Caco-2 (cell line): Measurements from ENCODE around the gene GCSH. TPM values are rescaled to one million over a fixed set of nuclear protein-coding genes. Genes with fewer than 3 reads are reported as not detected.

Experiments
- BruUV-seq: library from RNA; stranded (reverse); fragments of 400-500 nt; replicated peaks from 2 replicates; lab custom pipeline; 2021; lab: Mats Ljungman, UMichigan
- CTCF ChIA-PET: fragments of 300-600 bp; sonication (Branson Sonifier 250); formaldehyde crosslinking; loops from one replicate; lab custom pipeline; 2022; ENCODE audit warnings: antibody characterized with exemption; lab: Charles Lee
- POLR2A ChIA-PET: fragments of 300-600 bp; sonication (Branson Sonifier 250); formaldehyde crosslinking; loops from one replicate; lab custom pipeline; 2022; ENCODE audit warnings: antibody characterized with exemption; lab: Charles Lee
- DNase-seq, 2 experiments: peaks; one replicate each; pipeline versions ENCODE4 v3.0.0 to v3.0.0-alpha.2; 2020 to 2022
- H3K27me3 ChIP-seq: replicated peaks from 2 replicates; pipeline ENCODE4 v1.6.0; 2011; ENCODE audit warnings: low read length; ENCODE audit not compliant: control insufficient read depth, insufficient read depth
- H3K36me3 ChIP-seq: 2 replicates; pipeline ENCODE4 v1.5.1; 2011; ENCODE audit warnings: low read length; ENCODE audit not compliant: control insufficient read depth, insufficient read depth
- H3K4me1 ChIP-seq: fragments of 250-450 bp; sonication (Bioruptor Pico); 2 replicates; pipeline ENCODE4 v1.5.1; 2020; ENCODE audit warnings: mild to moderate bottlenecking
- H3K4me3 ChIP-seq: 2 replicates; pipeline ENCODE4 v1.5.1; 2011; ENCODE audit warnings: low read depth, mild to moderate bottlenecking, control low read depth, low read length
- H3K9me3 ChIP-seq: fragments of 250-450 bp; sonication (Bioruptor Pico); 2 replicates; pipeline ENCODE4 v1.5.1; 2020; ENCODE audit warnings: mild to moderate bottlenecking, moderate library complexity
- H3K27ac Mint-ChIP-seq: one replicate; pipeline ENCODE4 v1.8.0; 2022; ENCODE audit warnings: mixed read lengths; ENCODE audit not compliant: unreplicated experiment
- H3K27me3 Mint-ChIP-seq: one replicate; pipeline ENCODE4 v1.8.0; 2022; ENCODE audit warnings: mixed read lengths; ENCODE audit not compliant: insufficient read depth, unreplicated experiment
- H3K36me3 Mint-ChIP-seq: one replicate; pipeline ENCODE4 v1.8.0; 2022; ENCODE audit warnings: mild to moderate bottlenecking, mixed read lengths; ENCODE audit not compliant: insufficient read depth, unreplicated experiment
- H3K4me1 Mint-ChIP-seq: one replicate; pipeline ENCODE4 v1.8.0; 2022; ENCODE audit warnings: low read depth, mixed read lengths; ENCODE audit not compliant: unreplicated experiment
- H3K4me3 Mint-ChIP-seq: one replicate; pipeline ENCODE4 v1.8.0; 2022; ENCODE audit warnings: mild to moderate bottlenecking, moderate library complexity, mixed read lengths; ENCODE audit not compliant: unreplicated experiment
- H3K9me3 Mint-ChIP-seq: one replicate; pipeline ENCODE4 v1.8.0; 2022; ENCODE audit warnings: mixed read lengths; ENCODE audit not compliant: unreplicated experiment
- CTCF ChIP-seq, 2 experiments: fragments of 200-600 bp in 1 of 2; IDR thresholded peaks; 1 replicate in 1 of 2; 2 replicates in 1 of 2; pipeline versions ENCODE4 v1.5.1 to v1.8.0; 2011 to 2022; ENCODE audit warnings: antibody characterized with exemption in 1 of 2, control low read depth in 1 of 2, inconsistent platforms in 1 of 2, low read depth in 1 of 2, low read length in 1 of 2, mild to moderate bottlenecking in 1 of 2, moderate library complexity in 1 of 2; ENCODE audit not compliant: insufficient read depth in 1 of 2, severe bottlenecking in 1 of 2, unreplicated experiment in 1 of 2
- intact Hi-C: fragments of 100-400 bp; cut with micrococcal nuclease; formaldehyde crosslinking; loops from one replicate; pipeline ENCODE4 v1.10.0; 2022; ENCODE audit not compliant: unreplicated experiment
- total RNA-seq: library from RNA; stranded (reverse); gene quantifications from 2 replicates; pipeline ENCODE4 v1.2.3, GENCODE V29; 2022

Gene GCSH
- total RNA-seq, 1 experiment from 2014 or later = 115 TPM

- H3K27me3 Mint-ChIP-seq = no peaks in the 10 kb centered on the region
These were observed 30.9 kb upstream of the GCSH start for GRCh38 chr16:81127051-81127450.

GRCh38 chr16:81123092-81123852 is 27.1 kb upstream of the GCSH start:
- ChIA-PET POLR2A (no interaction called here), CTCF (no interaction called here)
- H3K9me3 Mint-ChIP-seq = no peaks in the 10 kb centered on the region
- no peak for TF ChIP-seq CTCF (IDR thresholded peaks at IDR 0.05; ENCODE audit: insufficient read depth in 1 of 2, low read depth in 1 of 2, low read length in 1 of 2, severe bottlenecking in 1 of 2, unreplicated experiment in 1 of 2)
- no TSS peak for BruUV-seq
- peak; percentile 69 to 71 for DNase-seq
- no peaks in the 10 kb centered on the region for H3K9me3 ChIP-seq
- peaks cover 3% of the 10 kb centered on the region for H3K27me3 Mint-ChIP-seq
- intact Hi-C loops = loop anchor here (1.0 kb wide), 2 partner anchors 11 to 27 kb away; partner anchors contain the start of gene GCSH
- H3K4me3 Mint-ChIP-seq = no peak overlapping the region
- no peaks in the 10 kb centered on the region for H3K4me1 Mint-ChIP-seq
- H3K36me3 ChIP-seq = no peaks in the 10 kb centered on the region
- H3K27me3 ChIP-seq = no peaks in the 10 kb centered on the region
- H3K27ac Mint-ChIP-seq = no peak overlapping the region
- no peaks in the 10 kb centered on the region for H3K36me3 Mint-ChIP-seq
- peaks cover 6% of the 10 kb centered on the region; the same call in 1 of the 2 replicates for H3K4me1 ChIP-seq
- H3K4me3 ChIP-seq = no peak overlapping the region

More at GRCh38 chr16:81127051-81127450, 30.9 kb upstream of the GCSH start:
- H3K4me3 ChIP-seq = no peak overlapping the region
- CTCF ChIA-PET = interaction anchor here (0.6 kb wide), 1 partner anchor 17 kb away, joined by 4 read pairs; no protein-coding TSS in a partner anchor
- peaks cover 6% of the 10 kb centered on the region; the same call in 1 of the 2 replicates for H3K4me1 ChIP-seq
- POLR2A ChIA-PET = no interaction called here
- H3K4me1 Mint-ChIP-seq = no peaks in the 10 kb centered on the region
- H3K36me3 Mint-ChIP-seq = no peaks in the 10 kb centered on the region
- no peaks in the 10 kb centered on the region for H3K9me3 Mint-ChIP-seq
- H3K9me3 ChIP-seq = no peaks in the 10 kb centered on the region; the same call in 1 of the 2 replicates
- H3K27ac Mint-ChIP-seq = no peak overlapping the region
- BruUV-seq = no TSS peak
- intact Hi-C loops = no loop called here
- no peak for DNase-seq
- TF ChIP-seq CTCF (IDR thresholded peaks at IDR 0.05; ENCODE audit: insufficient read depth in 1 of 2, low read depth in 1 of 2, low read length in 1 of 2, severe bottlenecking in 1 of 2, unreplicated experiment in 1 of 2) = no peak
- no peaks in the 10 kb centered on the region for H3K27me3 ChIP-seq
- H3K4me3 Mint-ChIP-seq = no peak overlapping the region
- no peaks in the 10 kb centered on the region for H3K36me3 ChIP-seq

GRCh38 chr16:81121474-81121990 is 25.3 kb upstream of the GCSH start:
- Histone ChIP-seq H3K4me3 (no peak overlapping the region), H3K9me3 (no peaks in the 10 kb centered on the region), H3K4me1 (peaks cover 6% of the 10 kb centered on the region; the same call in 1 of the 2 replicates), H3K36me3 (no peaks in the 10 kb centered on the region), H3K27me3 (no peaks in the 10 kb centered on the region)
- no peaks in the 10 kb centered on the region for H3K4me1 Mint-ChIP-seq
- no peak overlapping the region for H3K4me3 Mint-ChIP-seq
- CTCF ChIA-PET = no interaction called here
- H3K9me3 Mint-ChIP-seq = no peaks in the 10 kb centered on the region
- no peak for DNase-seq
- POLR2A ChIA-PET = no interaction called here
- no TSS peak for BruUV-seq
- TF ChIP-seq CTCF (IDR thresholded peaks at IDR 0.05; ENCODE audit: insufficient read depth in 1 of 2, low read depth in 1 of 2, low read length in 1 of 2, severe bottlenecking in 1 of 2, unreplicated experiment in 1 of 2) = no peak
- no peak overlapping the region for H3K27ac Mint-ChIP-seq
- peaks cover 3% of the 10 kb centered on the region for H3K27me3 Mint-ChIP-seq
- intact Hi-C loops = no loop called here
- no peaks in the 10 kb centered on the region for H3K36me3 Mint-ChIP-seq
